Neural cell (in vitro differentiated cells): ENCODE results near the gene VRK1. TPM values are rescaled to one million over a fixed set of nuclear protein-coding genes. Genes with fewer than 3 reads are reported as not detected.

ENCODE experiments used
- H2AFZ ChIP-seq: fragments of 200-600, 300-800 bp; sonication (generic), shearing (Covaris generic); 2 replicates; pipeline ENCODE4 v1.6.0; 2014; ENCODE audit warnings: low read depth, mild to moderate bottlenecking, antibody characterized with exemption, low read length, moderate library complexity
- H3F3A ChIP-seq: fragments of 200-600 bp; shearing (Covaris generic); 2 replicates; pipeline ENCODE4 v1.6.1; 2016; ENCODE audit warnings: mild to moderate bottlenecking, moderate library complexity, mixed read lengths, antibody characterized with exemption, low read length; ENCODE audit not compliant: insufficient read depth, poor library complexity, severe bottlenecking
- H3K27ac ChIP-seq: fragments of 200-600, 300-800 bp; sonication (generic), shearing (Covaris generic); 2 replicates; pipeline ENCODE4 v1.5.1; 2014; ENCODE audit warnings: mild to moderate bottlenecking, low read length, moderate library complexity
- H3K27me3 ChIP-seq: fragments of 300-800, 200-600 bp; sonication (generic), shearing (Covaris generic); 2 replicates; pipeline ENCODE4 v1.6.0; 2014; ENCODE audit warnings: mild to moderate bottlenecking, low read depth, low read length, moderate library complexity; ENCODE audit not compliant: insufficient read depth
- H3K36me3 ChIP-seq: fragments of 300-800, 200-600 bp; sonication (generic), shearing (Covaris generic); 2 replicates; pipeline ENCODE4 v1.5.1; 2014; ENCODE audit warnings: mild to moderate bottlenecking, antibody characterized with exemption, low read length, moderate library complexity; ENCODE audit not compliant: insufficient read depth
- H3K4me2 ChIP-seq: fragments of 300-800, 200-600 bp; sonication (generic), shearing (Covaris generic); 2 replicates; pipeline ENCODE4 v1.6.0; 2014; ENCODE audit warnings: mild to moderate bottlenecking, low read length
- H3K4me3 ChIP-seq: fragments of 300-800, 200-600 bp; sonication (generic), shearing (Covaris generic); 2 replicates; pipeline ENCODE4 v1.5.1; 2014; ENCODE audit warnings: mild to moderate bottlenecking, low read length, moderate library complexity
- H3K79me2 ChIP-seq: fragments of 200-600 bp; shearing (Covaris generic); replicated peaks from 2 replicates; pipeline ENCODE4 v1.6.0; 2014; ENCODE audit warnings: mild to moderate bottlenecking, low read length, moderate library complexity; ENCODE audit not compliant: insufficient read depth
- H3K9ac ChIP-seq: fragments of 300-800, 200-600 bp; sonication (generic), shearing (Covaris generic); 2 replicates; pipeline ENCODE4 v1.6.1; 2016; ENCODE audit warnings: mild to moderate bottlenecking, low read length, mixed read lengths
- H3K9me2 ChIP-seq: fragments of 200-600 bp; shearing (Covaris generic); 2 replicates; pipeline ENCODE4 v1.6.1; 2016; ENCODE audit warnings: mild to moderate bottlenecking, low read length, mixed read lengths; ENCODE audit not compliant: insufficient read depth
- H3K9me3 ChIP-seq: fragments of 200-600, 300-800 bp; sonication (generic), shearing (Covaris generic); 2 replicates; pipeline ENCODE4 v1.6.1; 2016; ENCODE audit warnings: mild to moderate bottlenecking, mixed run types, low read length, moderate library complexity, mixed read lengths
- H4K20me1 ChIP-seq: fragments of 200-600 bp; shearing (Covaris generic); 2 replicates; pipeline ENCODE4 v1.6.1; 2016; ENCODE audit warnings: mild to moderate bottlenecking, mixed run types; ENCODE audit not compliant: insufficient read depth
- EP300 ChIP-seq: fragments of 450-650 bp; conservative IDR thresholded peaks from 2 replicates; pipeline ENCODE4 v1.6.1; 2014; ENCODE audit warnings: antibody characterized with exemption, mild to moderate bottlenecking, moderate library complexity; ENCODE audit not compliant: poor library complexity, severe bottlenecking
- EZH2 ChIP-seq: fragments of 200-600, 300-800 bp; shearing (Covaris generic), sonication (generic); IDR thresholded peaks from 2 replicates; pipeline ENCODE4 v1.6.1; 2014; ENCODE audit warnings: antibody characterized with exemption, low read length, borderline replicate concordance, mild to moderate bottlenecking; ENCODE audit not compliant: insufficient read depth, poor library complexity, severe bottlenecking
- MXI1 ChIP-seq: fragments of 450-650 bp; conservative IDR thresholded peaks from 2 replicates; pipeline ENCODE4 v1.6.1; 2014; ENCODE audit warnings: antibody characterized with exemption, mild to moderate bottlenecking; ENCODE audit not compliant: poor library complexity, severe bottlenecking
- POLR2AphosphoS5 ChIP-seq: IDR thresholded peaks from 2 replicates; pipeline ENCODE4 v1.6.1; 2012
- RAD21 ChIP-seq: fragments of 450-650 bp; conservative IDR thresholded peaks from 2 replicates; pipeline ENCODE4 v1.6.1; 2014; ENCODE audit warnings: antibody characterized with exemption, mild to moderate bottlenecking, moderate library complexity
- SMC3 ChIP-seq: fragments of 450-650 bp; conservative IDR thresholded peaks from 2 replicates; pipeline ENCODE4 v1.6.1; 2014; ENCODE audit warnings: antibody characterized with exemption, mild to moderate bottlenecking, moderate library complexity; ENCODE audit not compliant: poor library complexity
- TAF1 ChIP-seq: IDR thresholded peaks from 2 replicates; pipeline ENCODE4 v1.6.1; 2012; ENCODE audit warnings: low read depth
- polyA plus RNA-seq: library from polyadenylated mRNA; depleted of rRNA; stranded (reverse); fragments of >200 nt; gene quantifications from 2 replicates; pipeline ENCODE4 v1.2.3, GENCODE V29; 2014
- TF ChIP-seq, protein P1 (sequence below): fragments of 450-650 bp; IDR thresholded peaks from 2 replicates; pipeline ENCODE4 v1.5.1; 2014; ENCODE audit warnings: antibody characterized with exemption, mild to moderate bottlenecking, moderate library complexity; ENCODE audit not compliant: poor library complexity, severe bottlenecking
- TF ChIP-seq, protein P2 (sequence below): IDR thresholded peaks from 2 replicates; pipeline ENCODE4 v1.6.1; 2012; ENCODE audit warnings: borderline replicate concordance

Gene VRK1
- polyA plus RNA-seq, 1 donor from 2014 or later = 86.0 TPM

DNA sequence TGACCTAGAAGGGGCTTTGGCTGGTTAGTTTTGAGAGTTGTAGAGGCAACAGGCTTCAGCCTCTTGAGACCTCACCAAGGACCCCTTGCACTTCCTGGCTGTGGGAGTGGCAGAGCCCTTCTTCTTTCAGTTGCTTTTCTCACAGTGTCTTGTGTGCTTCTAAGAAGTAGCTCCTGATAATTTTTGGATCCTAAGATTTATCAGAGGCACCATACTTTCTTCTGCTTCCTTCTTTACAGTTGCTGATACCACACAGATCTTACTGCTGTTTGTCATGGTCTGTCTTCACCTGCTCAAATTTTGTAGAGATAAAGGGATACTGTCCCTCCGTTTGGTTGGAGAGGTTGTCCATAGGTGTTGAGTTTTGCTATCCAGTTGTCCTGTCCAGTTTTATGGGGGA is 33.8 kb downstream of the VRK1 start:
- peaks cover 15% of the 10 kb centered on the region for H3K79me2 ChIP-seq
- no peak overlapping the region for H3K27ac ChIP-seq
- no peak overlapping the region for H3K4me2 ChIP-seq
- TF ChIP-seq, protein P1, sequence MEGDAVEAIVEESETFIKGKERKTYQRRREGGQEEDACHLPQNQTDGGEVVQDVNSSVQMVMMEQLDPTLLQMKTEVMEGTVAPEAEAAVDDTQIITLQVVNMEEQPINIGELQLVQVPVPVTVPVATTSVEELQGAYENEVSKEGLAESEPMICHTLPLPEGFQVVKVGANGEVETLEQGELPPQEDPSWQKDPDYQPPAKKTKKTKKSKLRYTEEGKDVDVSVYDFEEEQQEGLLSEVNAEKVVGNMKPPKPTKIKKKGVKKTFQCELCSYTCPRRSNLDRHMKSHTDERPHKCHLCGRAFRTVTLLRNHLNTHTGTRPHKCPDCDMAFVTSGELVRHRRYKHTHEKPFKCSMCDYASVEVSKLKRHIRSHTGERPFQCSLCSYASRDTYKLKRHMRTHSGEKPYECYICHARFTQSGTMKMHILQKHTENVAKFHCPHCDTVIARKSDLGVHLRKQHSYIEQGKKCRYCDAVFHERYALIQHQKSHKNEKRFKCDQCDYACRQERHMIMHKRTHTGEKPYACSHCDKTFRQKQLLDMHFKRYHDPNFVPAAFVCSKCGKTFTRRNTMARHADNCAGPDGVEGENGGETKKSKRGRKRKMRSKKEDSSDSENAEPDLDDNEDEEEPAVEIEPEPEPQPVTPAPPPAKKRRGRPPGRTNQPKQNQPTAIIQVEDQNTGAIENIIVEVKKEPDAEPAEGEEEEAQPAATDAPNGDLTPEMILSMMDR = no peak
- TF ChIP-seq SMC3 = no peak
- no peak for TF ChIP-seq RAD21
- no peak for TF ChIP-seq EP300
- no peak for TF ChIP-seq EZH2
- no peak for TF ChIP-seq POLR2AphosphoS5
- TF ChIP-seq TAF1 = no peak
- H4K20me1 ChIP-seq = no peaks in the 10 kb centered on the region
- H3K9me3 ChIP-seq = no peaks in the 10 kb centered on the region
- H3K27me3 ChIP-seq = no peaks in the 10 kb centered on the region
- H3K36me3 ChIP-seq = no peaks in the 10 kb centered on the region
- H3K4me3 ChIP-seq = no peak overlapping the region
- no peaks in the 10 kb centered on the region for H3F3A ChIP-seq
- H3K9ac ChIP-seq = no peak overlapping the region
- H3K9me2 ChIP-seq = no peaks in the 10 kb centered on the region
- no peak overlapping the region for H2AFZ ChIP-seq

DNA sequence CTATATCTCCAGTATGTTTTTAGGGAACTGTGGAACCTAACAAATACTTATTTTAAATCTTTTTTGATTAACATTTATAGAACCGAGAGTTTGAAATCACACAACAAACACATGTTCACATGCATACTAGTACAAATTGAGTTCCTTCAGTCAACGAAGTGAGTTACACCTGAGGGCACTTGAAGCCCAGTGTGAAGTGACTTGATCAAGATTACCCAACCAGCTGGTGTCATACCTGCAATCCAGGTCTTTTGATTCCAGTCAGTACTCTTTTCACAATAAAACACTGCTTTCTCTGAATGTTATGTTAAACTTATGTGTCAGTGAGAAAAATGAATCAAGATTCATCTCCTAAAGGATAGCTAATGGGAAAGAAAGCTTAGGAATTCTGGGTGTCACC is 35.2 kb downstream of the VRK1 start:
- no peaks in the 10 kb centered on the region for H3K36me3 ChIP-seq
- peaks cover 6% of the 10 kb centered on the region for H3K79me2 ChIP-seq
- no peaks in the 10 kb centered on the region for H4K20me1 ChIP-seq
- H3K27me3 ChIP-seq = no peaks in the 10 kb centered on the region
- H2AFZ ChIP-seq = no peak overlapping the region
- H3K9me3 ChIP-seq = no peaks in the 10 kb centered on the region
- H3F3A ChIP-seq = no peaks in the 10 kb centered on the region
- H3K4me3 ChIP-seq = no peak overlapping the region
- H3K4me2 ChIP-seq = no peak overlapping the region
- no peak overlapping the region for H3K9ac ChIP-seq
- TF ChIP-seq RAD21 (no peak), TAF1 (no peak)
- TF ChIP-seq, protein P1 = no peak
- H3K27ac ChIP-seq = no peak overlapping the region
- no peaks in the 10 kb centered on the region for H3K9me2 ChIP-seq

DNA sequence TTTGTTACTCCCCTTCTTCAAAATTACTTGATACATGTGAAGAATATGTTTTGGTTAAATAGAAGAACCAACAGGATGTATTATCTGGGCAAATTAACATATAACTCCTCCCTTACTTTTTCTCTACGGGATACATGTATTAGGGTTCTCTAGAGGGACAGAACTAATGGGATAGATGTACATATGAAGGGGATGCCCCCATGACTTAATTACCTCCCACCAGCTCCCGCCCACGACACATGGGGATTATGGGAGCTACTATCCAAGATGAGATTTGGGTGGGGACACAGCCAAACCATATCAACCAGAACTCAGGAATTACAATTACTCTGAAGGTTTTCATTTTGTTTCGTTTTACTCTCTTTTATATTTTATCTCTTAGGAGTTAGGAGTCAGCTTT is 41.3 kb downstream of the VRK1 start:
- TF ChIP-seq MXI1 = no peak
- TF ChIP-seq TAF1 = no peak
- no peak for TF ChIP-seq SMC3
- no peak for TF ChIP-seq EP300
- TF ChIP-seq POLR2AphosphoS5 = no peak
- no peak for TF ChIP-seq RAD21
- TF ChIP-seq, protein P1 = no peak
- TF ChIP-seq EZH2 = no peak
- TF ChIP-seq, protein P2, sequence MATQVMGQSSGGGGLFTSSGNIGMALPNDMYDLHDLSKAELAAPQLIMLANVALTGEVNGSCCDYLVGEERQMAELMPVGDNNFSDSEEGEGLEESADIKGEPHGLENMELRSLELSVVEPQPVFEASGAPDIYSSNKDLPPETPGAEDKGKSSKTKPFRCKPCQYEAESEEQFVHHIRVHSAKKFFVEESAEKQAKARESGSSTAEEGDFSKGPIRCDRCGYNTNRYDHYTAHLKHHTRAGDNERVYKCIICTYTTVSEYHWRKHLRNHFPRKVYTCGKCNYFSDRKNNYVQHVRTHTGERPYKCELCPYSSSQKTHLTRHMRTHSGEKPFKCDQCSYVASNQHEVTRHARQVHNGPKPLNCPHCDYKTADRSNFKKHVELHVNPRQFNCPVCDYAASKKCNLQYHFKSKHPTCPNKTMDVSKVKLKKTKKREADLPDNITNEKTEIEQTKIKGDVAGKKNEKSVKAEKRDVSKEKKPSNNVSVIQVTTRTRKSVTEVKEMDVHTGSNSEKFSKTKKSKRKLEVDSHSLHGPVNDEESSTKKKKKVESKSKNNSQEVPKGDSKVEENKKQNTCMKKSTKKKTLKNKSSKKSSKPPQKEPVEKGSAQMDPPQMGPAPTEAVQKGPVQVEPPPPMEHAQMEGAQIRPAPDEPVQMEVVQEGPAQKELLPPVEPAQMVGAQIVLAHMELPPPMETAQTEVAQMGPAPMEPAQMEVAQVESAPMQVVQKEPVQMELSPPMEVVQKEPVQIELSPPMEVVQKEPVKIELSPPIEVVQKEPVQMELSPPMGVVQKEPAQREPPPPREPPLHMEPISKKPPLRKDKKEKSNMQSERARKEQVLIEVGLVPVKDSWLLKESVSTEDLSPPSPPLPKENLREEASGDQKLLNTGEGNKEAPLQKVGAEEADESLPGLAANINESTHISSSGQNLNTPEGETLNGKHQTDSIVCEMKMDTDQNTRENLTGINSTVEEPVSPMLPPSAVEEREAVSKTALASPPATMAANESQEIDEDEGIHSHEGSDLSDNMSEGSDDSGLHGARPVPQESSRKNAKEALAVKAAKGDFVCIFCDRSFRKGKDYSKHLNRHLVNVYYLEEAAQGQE = no peak
- no peaks in the 10 kb centered on the region for H3K36me3 ChIP-seq
- no peaks in the 10 kb centered on the region for H3K27me3 ChIP-seq
- no peaks in the 10 kb centered on the region for H3K9me3 ChIP-seq
- H3K4me3 ChIP-seq = no peak overlapping the region
- H2AFZ ChIP-seq = no peak overlapping the region
- H4K20me1 ChIP-seq = no peaks in the 10 kb centered on the region
- no peak overlapping the region for H3K4me2 ChIP-seq
- no peaks in the 10 kb centered on the region for H3K9me2 ChIP-seq
- H3K79me2 ChIP-seq = no peaks in the 10 kb centered on the region
- H3K27ac ChIP-seq = no peak overlapping the region
- no peaks in the 10 kb centered on the region for H3F3A ChIP-seq
- H3K9ac ChIP-seq = no peak overlapping the region
